GM12878 (cell line): ENCODE measurements around the gene FAM114A2. TPM values are rescaled to one million over a fixed set of nuclear protein-coding genes. Genes with fewer than 3 reads are reported as not detected.
A peak's percentile ranks its signal among the peaks of the same experiment; 100 is the strongest.

Source experiments
- ATAC-seq: fragments of 200-7000 bp; cut with Tn5 transposase; 3 replicates; pipeline ENCODE4 v1.9.1; 2020; ENCODE audit warnings: mild to moderate bottlenecking, moderate library complexity
- BruUV-seq: library from RNA; stranded (reverse); fragments of 400-500 nt; replicated peaks from 2 replicates; lab custom pipeline; 2021; lab: Mats Ljungman, UMichigan
- CTCF ChIA-PET: fragments of 300-600 bp; sonication (Branson Sonifier 250); formaldehyde crosslinking; extraction: SDS; loops from one replicate; lab custom pipeline; 2021; ENCODE audit warnings: inconsistent platforms; lab: Yijun Ruan, JAX
- POLR2A ChIA-PET: fragments of 350-600 bp; formaldehyde crosslinking; extraction: SDS; loops from one replicate; lab custom pipeline; 2021; ENCODE audit warnings: inconsistent platforms; lab: Charles Lee
- RAD21 ChIA-PET: fragments of 300-600 bp; sonication (Branson Sonifier 250); formaldehyde crosslinking; loops from one replicate; lab custom pipeline; 2023; ENCODE audit warnings: antibody characterized with exemption; ENCODE audit not compliant: unreplicated experiment; lab: Charles Lee
- SMC1A ChIA-PET: fragments of 300-600 bp; sonication (Branson Sonifier 250); formaldehyde crosslinking; loops from one replicate; lab custom pipeline; 2023; ENCODE audit not compliant: unreplicated experiment, uncharacterized antibody; lab: Charles Lee
- DNase-seq: peaks from one replicate; pipeline ENCODE4 v3.0.0-alpha.2; 2011; ENCODE audit warnings: low read depth, low spot score
- FAIRE-seq: peaks from 3 replicates; lab custom pipeline; 2011; peaks lifted over from hg19 to GRCh38; lab: Jason Lieb, UNC
- H2AFZ ChIP-seq: 2 replicates; pipeline ENCODE4 v1.6.0; 2011; ENCODE audit warnings: low read depth, low read length, control low read depth; ENCODE audit not compliant: control insufficient read depth
- H3K27ac ChIP-seq: 2 replicates; pipeline ENCODE4 v1.5.1; 2011; ENCODE audit warnings: control low read depth; ENCODE audit not compliant: control insufficient read depth, insufficient read depth
- H3K27me3 ChIP-seq, 2 experiments: replicated peaks in 1 of 2; 2 replicates each; pipeline versions ENCODE4 v1.6.0 to v1.6.1; 2011; ENCODE audit warnings: low read length in 1 of 2; ENCODE audit not compliant: control insufficient read depth in 2 of 2, insufficient read depth in 2 of 2
- H3K36me3 ChIP-seq, 2 experiments: 2 replicates each; pipeline ENCODE4 v1.5.1; 2011; ENCODE audit warnings: low read length in 1 of 2; ENCODE audit not compliant: control insufficient read depth in 2 of 2, insufficient read depth in 2 of 2
- H3K4me1 ChIP-seq: 2 replicates; pipeline ENCODE4 v1.6.1; 2011; ENCODE audit warnings: mild to moderate bottlenecking, low read length, moderate library complexity, mixed read lengths; ENCODE audit not compliant: control insufficient read depth, insufficient read depth
- H3K4me2 ChIP-seq: 2 replicates; pipeline ENCODE4 v1.6.0; 2011; ENCODE audit warnings: control low read depth; ENCODE audit not compliant: control insufficient read depth, insufficient read depth
- H3K4me3 ChIP-seq: fragments of 200-600 bp; sonication (generic); 2 replicates; pipeline ENCODE4 v1.5.1; 2016
- H3K79me2 ChIP-seq: 2 replicates; pipeline ENCODE4 v1.6.0; 2011; ENCODE audit warnings: low read length; ENCODE audit not compliant: control insufficient read depth, insufficient read depth
- H3K9ac ChIP-seq: 2 replicates; pipeline ENCODE4 v1.8.0; 2011; ENCODE audit warnings: low read length, control low read depth, mixed read lengths; ENCODE audit not compliant: control insufficient read depth, insufficient read depth
- H3K9me3 ChIP-seq: replicated peaks from 3 replicates; pipeline ENCODE4 v1.5.1; 2011; ENCODE audit warnings: mild to moderate bottlenecking, low read length; ENCODE audit not compliant: control insufficient read depth, insufficient read depth
- H4K20me1 ChIP-seq: 2 replicates; pipeline ENCODE4 v1.6.0; 2011; ENCODE audit not compliant: control insufficient read depth, insufficient read depth
- ATF7 ChIP-seq: fragments of 450-650 bp; IDR thresholded peaks from 2 replicates; pipeline ENCODE4 v1.6.1; 2016; ENCODE audit warnings: low read depth, mild to moderate bottlenecking
- CHD1 ChIP-seq: IDR thresholded peaks from 2 replicates; pipeline ENCODE4 v1.6.1; 2012; ENCODE audit warnings: low read depth, low read length, improper control_type of control experiment
- CREM ChIP-seq: IDR thresholded peaks from 2 replicates; pipeline ENCODE4 v1.6.1; 2014; ENCODE audit warnings: antibody characterized with exemption, low read depth
- E2F4 ChIP-seq: IDR thresholded peaks from 2 replicates; pipeline ENCODE4 v1.6.1; 2012; ENCODE audit warnings: low read depth, low read length, improper control_type of control experiment
- NR2C1 ChIP-seq: fragments of 450-650 bp; IDR thresholded peaks from 2 replicates; pipeline ENCODE4 v1.6.1; 2017; ENCODE audit warnings: antibody characterized with exemption, mild to moderate bottlenecking, moderate library complexity
- RAD51 ChIP-seq: fragments of 450-650 bp; IDR thresholded peaks from 2 replicates; pipeline ENCODE4 v1.6.1; 2016; ENCODE audit warnings: moderate library complexity, mild to moderate bottlenecking, inconsistent platforms
- SUZ12 ChIP-seq: fragments of 200-600 bp; sonication (generic); IDR thresholded peaks from one replicate; pipeline ENCODE4 v1.6.1; 2018; ENCODE audit warnings: antibody characterized with exemption, mild to moderate bottlenecking; ENCODE audit not compliant: unreplicated experiment
- ZBTB33 ChIP-seq: fragments of 450-650 bp; IDR thresholded peaks from 2 replicates; pipeline ENCODE4 v1.6.1; 2017; ENCODE audit warnings: mild to moderate bottlenecking
- ZBTB4 ChIP-seq: fragments of 450-650 bp; formaldehyde crosslinking; IDR thresholded peaks from 2 replicates; pipeline ENCODE4 v1.4.0; 2022; ENCODE audit warnings: mild to moderate bottlenecking, moderate library complexity
- ZNF207 ChIP-seq: fragments of 450-650 bp; IDR thresholded peaks from 2 replicates; pipeline ENCODE4 v1.6.1; 2014; ENCODE audit warnings: antibody characterized with exemption, mild to moderate bottlenecking, borderline replicate concordance
- WGBS: methylation state at CpG from one replicate; pipeline ENCODE4 v1.1.6; 2016; ENCODE audit warnings: low lambda C conversion rate; ENCODE audit not compliant: insufficient replicate concordance, insufficient coverage; ENCODE audit errors: missing lambda C conversion rate; 5-methylcytosine and 5-hydroxymethylcytosine counted together
- in situ Hi-C: fragments of 300-500 bp; cut with MboI; formaldehyde crosslinking; loops from 9 replicates; pipeline ENCODE4 v1.14.3; 2018; ENCODE audit warnings: mixed read lengths
- intact Hi-C: fragments of 100-400 bp; cut with micrococcal nuclease; formaldehyde crosslinking; loops from one replicate; pipeline ENCODE4 v1.14.2; 2022; ENCODE audit not compliant: unreplicated experiment
- polyA plus RNA-seq, 11 experiments: library from polyadenylated mRNA; depleted of rRNA in 4 of 11; unstranded in 6 of 11; stranded (reverse) in 5 of 11; fragments of >200 nt; fragmentation: Nextera tagmentation in 4 of 11; fragmentation: Illumina TruSeq in 1 of 11; extraction: Ambion mirVana in 4 of 11; extraction: Trizol in 1 of 11; gene quantifications; 1 replicate in 1 of 11; 2 replicates in 10 of 11; pipeline versions ENCODE4 v1.2.1 to v1.2.3, GENCODE V29; 2011 to 2016; ENCODE audit warnings: inconsistent platforms in 2 of 11, missing spikeins in 2 of 11, low read depth in 1 of 11
- total RNA-seq, 4 experiments: library from RNA; depleted of rRNA in 3 of 4; stranded (reverse); fragments of >200 nt in 3 of 4; fragmentation: Illumina TruSeq in 1 of 4; extraction: Trizol in 1 of 4; gene quantifications; 2 replicates each; pipeline versions ENCODE4 v1.2.1 to v1.2.3, GENCODE V29; 2013 to 2021

FAM114A2 gene
- total and polyA plus RNA-seq, 10 of the 15 experiments (the other 5 are each of a cell fraction or from before 2014, with no cell fraction given), result 16.8 to 32.8 (median 24.3) TPM

- TF ChIP-seq CREM (no peak), SUZ12 (no peak), E2F4 (no peak), ATF7 (no peak), ZBTB33 (no peak), RAD51 (no peak)
Measured at GRCh38 chr5:154042766-154043165, 4.1 kb upstream of the FAM114A2 start (continued).

- 96% methylated on average over 1 of the region's 1 CpG for WGBS
Measured at GRCh38 chr5:154039458-154039829, 734 bp upstream of the FAM114A2 start.

More at GRCh38 chr5:154039458-154039829, 734 bp upstream of the FAM114A2 start:
- TF ChIP-seq ZBTB4 (no peak), CHD1 (no peak), ZNF207 (no peak), NR2C1 (no peak)
- ChIA-PET CTCF (interaction anchor here (0.6 to 2.1 kb wide), 6 partner anchors 11 to 425 kb away, joined by 3 to 5 read pairs (median 4); no protein-coding TSS in a partner anchor), RAD21 (interaction anchor here (1.8 kb wide), 1 partner anchor 33 kb away, joined by 5 read pairs; no protein-coding TSS in a partner anchor), SMC1A (interaction anchor here (1.1 to 3.7 kb wide), 3 partner anchors 11 to 33 kb away, joined by 3 to 27 read pairs (median 5); no protein-coding TSS in a partner anchor), POLR2A (interaction anchor here (0.8 to 1.7 kb wide), 6 partner anchors 8 to 464 kb away, joined by 3 to 7 read pairs (median 4); partner anchors contain the start of gene GALNT10)
- FAIRE-seq (no peak), DNase-seq (no peak), ATAC-seq (no peak)
- Histone ChIP-seq H3K9me3 (no peaks in the 10 kb centered on the region), H3K4me2 (peak overlapping the region; percentile 94), H3K4me1 (no peaks in the 10 kb centered on the region), H4K20me1 (peaks cover 4% of the 10 kb centered on the region; the same call in 1 of the 2 replicates), H3K4me3 (peak overlapping the region; percentile 90), H2AFZ (no peak overlapping the region), H3K27ac (peak overlapping the region; percentile 88; the same call in 1 of the 2 replicates), H3K79me2 (peaks cover 33% of the 10 kb centered on the region), H3K36me3 (no peaks in the 10 kb centered on the region; a peak in 1 of 4 replicates), H3K9ac (peak overlapping the region; percentile 95), H3K27me3 (no peaks in the 10 kb centered on the region)
- in situ Hi-C loops, result no loop called here
- BruUV-seq, result no TSS peak
- intact Hi-C loops, result no loop called here
